ENCODE results near the gene OR2T8.

Gene OR2T8

DNA sequence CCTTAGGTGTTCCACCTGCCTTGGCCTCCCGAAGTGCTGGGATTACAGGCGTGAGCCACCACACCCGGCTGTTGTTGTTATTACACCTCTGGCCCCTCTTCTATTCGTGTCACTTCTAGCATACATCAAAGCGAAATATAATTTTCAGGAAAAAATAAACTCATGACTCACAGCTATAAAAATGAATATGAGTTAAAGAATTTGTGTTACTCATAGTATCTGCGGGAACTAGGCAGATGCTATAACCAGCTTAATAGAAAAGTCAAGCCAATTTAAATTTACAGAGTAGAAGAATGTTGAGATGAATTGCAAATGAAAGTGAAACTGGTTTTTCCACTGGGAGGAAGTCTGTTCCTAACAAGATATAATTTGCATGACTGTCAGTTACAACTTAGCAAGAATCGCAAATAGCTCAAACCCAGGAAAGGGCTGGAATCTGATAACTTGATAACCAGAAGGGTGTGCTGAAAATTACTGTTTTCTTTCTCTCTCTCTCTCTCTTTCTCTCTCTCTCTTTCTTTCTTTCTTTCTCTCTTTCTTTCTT, 13.5 kb upstream of the OR2T8 start:
- TF ChIP-seq TAF1 (IDR thresholded peaks at IDR 0.05; ENCODE audit: borderline replicate concordance, insufficient read depth, low read length): no peak
- TF ChIP-seq POLR2AphosphoS5 (IDR thresholded peaks at IDR 0.05; ENCODE audit: low read depth, low read length): no peak
- TF ChIP-seq, protein P1, sequence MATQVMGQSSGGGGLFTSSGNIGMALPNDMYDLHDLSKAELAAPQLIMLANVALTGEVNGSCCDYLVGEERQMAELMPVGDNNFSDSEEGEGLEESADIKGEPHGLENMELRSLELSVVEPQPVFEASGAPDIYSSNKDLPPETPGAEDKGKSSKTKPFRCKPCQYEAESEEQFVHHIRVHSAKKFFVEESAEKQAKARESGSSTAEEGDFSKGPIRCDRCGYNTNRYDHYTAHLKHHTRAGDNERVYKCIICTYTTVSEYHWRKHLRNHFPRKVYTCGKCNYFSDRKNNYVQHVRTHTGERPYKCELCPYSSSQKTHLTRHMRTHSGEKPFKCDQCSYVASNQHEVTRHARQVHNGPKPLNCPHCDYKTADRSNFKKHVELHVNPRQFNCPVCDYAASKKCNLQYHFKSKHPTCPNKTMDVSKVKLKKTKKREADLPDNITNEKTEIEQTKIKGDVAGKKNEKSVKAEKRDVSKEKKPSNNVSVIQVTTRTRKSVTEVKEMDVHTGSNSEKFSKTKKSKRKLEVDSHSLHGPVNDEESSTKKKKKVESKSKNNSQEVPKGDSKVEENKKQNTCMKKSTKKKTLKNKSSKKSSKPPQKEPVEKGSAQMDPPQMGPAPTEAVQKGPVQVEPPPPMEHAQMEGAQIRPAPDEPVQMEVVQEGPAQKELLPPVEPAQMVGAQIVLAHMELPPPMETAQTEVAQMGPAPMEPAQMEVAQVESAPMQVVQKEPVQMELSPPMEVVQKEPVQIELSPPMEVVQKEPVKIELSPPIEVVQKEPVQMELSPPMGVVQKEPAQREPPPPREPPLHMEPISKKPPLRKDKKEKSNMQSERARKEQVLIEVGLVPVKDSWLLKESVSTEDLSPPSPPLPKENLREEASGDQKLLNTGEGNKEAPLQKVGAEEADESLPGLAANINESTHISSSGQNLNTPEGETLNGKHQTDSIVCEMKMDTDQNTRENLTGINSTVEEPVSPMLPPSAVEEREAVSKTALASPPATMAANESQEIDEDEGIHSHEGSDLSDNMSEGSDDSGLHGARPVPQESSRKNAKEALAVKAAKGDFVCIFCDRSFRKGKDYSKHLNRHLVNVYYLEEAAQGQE (IDR thresholded peaks at IDR 0.05; ENCODE audit: insufficient read depth in 1 of 2, low read depth in 2 of 2, low read length in 2 of 2): no peak
- TF ChIP-seq FOXP2 (optimal IDR thresholded peaks at IDR 0.05; ENCODE audit: borderline replicate concordance, extremely low read depth, extremely low read length, insufficient read depth): no peak
- no peak for TF ChIP-seq SIN3A (IDR thresholded peaks at IDR 0.05; ENCODE audit: borderline replicate concordance, insufficient read depth, low read length)

DNA sequence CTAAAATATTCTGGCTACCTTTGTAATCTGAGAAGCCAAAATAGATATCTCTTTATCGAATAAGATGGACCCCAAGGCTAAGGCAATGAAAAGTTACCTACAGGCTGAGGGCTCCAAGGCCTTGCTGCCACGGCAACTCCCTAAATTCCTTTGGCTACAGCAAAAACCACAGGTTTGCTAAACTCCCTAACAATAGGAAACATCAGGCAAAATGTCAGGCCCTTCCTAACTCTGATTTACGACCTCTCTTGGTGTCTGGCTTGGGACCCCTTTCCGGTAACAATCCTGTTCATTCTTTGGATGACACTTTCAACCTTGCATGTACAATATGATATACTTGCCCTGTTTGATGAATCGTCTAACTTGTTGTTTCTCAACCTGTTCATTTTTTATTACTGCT, 11.3 kb upstream of the OR2T8 start:
- TF ChIP-seq TAF1 (IDR thresholded peaks at IDR 0.05; ENCODE audit: borderline replicate concordance, insufficient read depth, low read length) (no peak), POLR2AphosphoS5 (IDR thresholded peaks at IDR 0.05; ENCODE audit: low read depth, low read length) (no peak), SIN3A (IDR thresholded peaks at IDR 0.05; ENCODE audit: borderline replicate concordance, insufficient read depth, low read length) (no peak), FOXP2 (optimal IDR thresholded peaks at IDR 0.05; ENCODE audit: borderline replicate concordance, extremely low read depth, extremely low read length, insufficient read depth) (no peak)
- TF ChIP-seq, protein P1 (IDR thresholded peaks at IDR 0.05; ENCODE audit: insufficient read depth in 1 of 2, low read depth in 2 of 2, low read length in 2 of 2): no peak

DNA sequence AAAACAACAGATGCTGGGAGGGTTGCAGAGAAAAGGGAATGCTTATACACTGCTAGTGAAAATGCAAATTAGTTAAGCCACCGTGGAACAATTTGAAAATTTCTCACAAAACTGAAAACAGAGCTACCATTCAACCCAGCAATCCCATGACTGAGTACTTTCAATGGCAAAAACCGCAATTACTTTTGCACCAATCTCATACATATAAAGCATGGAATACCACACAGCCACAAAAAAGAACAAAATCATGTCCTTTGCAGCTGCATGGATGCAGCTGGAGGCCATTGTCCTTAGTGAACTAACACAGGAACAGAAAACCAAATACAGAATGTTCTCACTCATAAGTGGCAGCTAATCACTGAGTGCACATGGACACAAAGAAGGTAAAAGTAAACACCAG, 6.3 kb upstream of the OR2T8 start:
- TF ChIP-seq FOXP2 (optimal IDR thresholded peaks at IDR 0.05; ENCODE audit: borderline replicate concordance, extremely low read depth, extremely low read length, insufficient read depth): no peak
- TF ChIP-seq SIN3A (IDR thresholded peaks at IDR 0.05; ENCODE audit: borderline replicate concordance, insufficient read depth, low read length): no peak
- no peak for TF ChIP-seq TAF1 (IDR thresholded peaks at IDR 0.05; ENCODE audit: borderline replicate concordance, insufficient read depth, low read length)
- no peak for TF ChIP-seq POLR2AphosphoS5 (IDR thresholded peaks at IDR 0.05; ENCODE audit: low read depth, low read length)
- TF ChIP-seq, protein P1 (IDR thresholded peaks at IDR 0.05; ENCODE audit: insufficient read depth in 1 of 2, low read depth in 2 of 2, low read length in 2 of 2): no peak

DNA sequence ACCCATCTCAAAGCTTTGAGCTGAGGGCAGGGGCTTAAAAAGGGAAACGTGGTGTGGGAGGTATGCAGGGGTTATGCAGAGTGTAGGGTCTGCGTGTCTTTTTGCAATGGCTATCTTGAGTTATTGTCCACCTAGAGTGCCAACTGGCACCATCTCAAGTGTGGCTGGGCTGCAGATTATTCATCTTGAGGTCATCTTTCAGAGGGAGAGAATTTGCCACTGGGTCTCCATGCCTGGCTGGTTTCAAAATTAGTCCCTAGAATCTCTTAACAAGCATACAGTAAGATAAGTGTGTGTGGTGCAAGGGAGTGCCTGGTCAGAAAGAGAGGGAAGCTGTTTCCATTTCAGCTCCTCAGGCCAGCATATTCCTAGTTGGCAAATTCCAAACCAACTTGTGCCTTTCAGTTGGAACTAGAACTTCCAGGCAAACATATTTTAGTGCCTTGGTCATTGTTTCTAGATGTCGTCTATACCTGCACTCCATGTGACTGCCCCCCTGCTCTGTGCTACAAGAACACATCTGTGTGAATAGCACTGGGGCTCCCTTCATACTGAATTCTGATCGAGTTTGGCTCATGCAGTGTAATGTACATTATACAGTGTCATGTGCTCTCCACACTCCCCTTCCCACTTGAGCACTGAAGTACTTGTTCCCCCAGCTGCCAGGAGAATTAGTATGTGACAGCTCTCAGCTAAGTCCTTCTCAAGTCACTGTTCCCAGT, 5.0 kb upstream of the OR2T8 start:
- TF ChIP-seq SIN3A (IDR thresholded peaks at IDR 0.05; ENCODE audit: borderline replicate concordance, insufficient read depth, low read length): no peak
- TF ChIP-seq, protein P1 (IDR thresholded peaks at IDR 0.05; ENCODE audit: insufficient read depth in 1 of 2, low read depth in 2 of 2, low read length in 2 of 2): no peak
- TF ChIP-seq TAF1 (IDR thresholded peaks at IDR 0.05; ENCODE audit: borderline replicate concordance, insufficient read depth, low read length): no peak
- no peak for TF ChIP-seq POLR2AphosphoS5 (IDR thresholded peaks at IDR 0.05; ENCODE audit: low read depth, low read length)
- no peak for TF ChIP-seq FOXP2 (optimal IDR thresholded peaks at IDR 0.05; ENCODE audit: borderline replicate concordance, extremely low read depth, extremely low read length, insufficient read depth)

Measured in PFSK-1 (cell line).